K562 (cell line): ENCODE results near the gene EGR1. TPM values are rescaled to one million over a fixed set of nuclear protein-coding genes. Genes with fewer than 3 reads are reported as not detected.

Source experiments
- CHD7 ChIP-seq: fragments of 200-600 bp; sonication (generic); IDR thresholded peaks from one replicate; pipeline ENCODE4 v1.6.1; 2012; ENCODE audit warnings: mild to moderate bottlenecking, low read depth, low read length, inconsistent platforms
- DEAF1 ChIP-seq: fragments of 450-650 bp; formaldehyde crosslinking; IDR thresholded peaks from 2 replicates; pipeline ENCODE4 v1.4.0; 2020; ENCODE audit warnings: mild to moderate bottlenecking, moderate library complexity
- HLTF ChIP-seq: fragments of 450-650 bp; IDR thresholded peaks from 2 replicates; pipeline ENCODE4 v1.6.1; 2016
- HMG20A ChIP-seq: fragments of 450-650 bp; formaldehyde crosslinking; conservative IDR thresholded peaks from 2 replicates; pipeline ENCODE4 v1.4.0; 2020; ENCODE audit warnings: mild to moderate bottlenecking, mixed read lengths
- JUND ChIP-seq, 2 experiments: IDR thresholded peaks; 2 replicates in 1 of 2; 3 replicates in 1 of 2; pipeline ENCODE4 v1.6.1; 2011; ENCODE audit warnings: borderline replicate concordance in 2 of 2, low read depth in 2 of 2, low read length in 2 of 2, improper control_type of control experiment in 1 of 2, missing biosample characterization in 1 of 2, missing genetic modification characterization in 1 of 2, missing genetic modification reagents in 1 of 2
- MTA1 ChIP-seq: fragments of 450-650 bp; IDR thresholded peaks from 2 replicates; pipeline ENCODE4 v1.6.1; 2017; ENCODE audit warnings: borderline replicate concordance
- NFXL1 ChIP-seq: fragments of 450-650 bp; formaldehyde crosslinking; IDR thresholded peaks from 2 replicates; pipeline ENCODE4 v1.4.0; 2021; ENCODE audit warnings: mild to moderate bottlenecking
- NONO ChIP-seq, 2 experiments: fragments of 200-400 bp in 1 of 2; fragments of 450-650 bp in 1 of 2; formaldehyde crosslinking in 1 of 2; IDR thresholded peaks; 2 replicates each; pipeline ENCODE4 v1.6.1; 2017; ENCODE audit warnings: low read depth in 2 of 2, mild to moderate bottlenecking in 2 of 2, moderate library complexity in 2 of 2, low read length in 1 of 2
- POLR3A ChIP-seq: IDR thresholded peaks from 2 replicates; pipeline ENCODE4 v1.6.1; 2011; ENCODE audit warnings: borderline replicate concordance, mild to moderate bottlenecking, moderate library complexity; ENCODE audit not compliant: insufficient read length, insufficient read depth; ENCODE audit errors: extremely low read depth
- SNAPC5 ChIP-seq: fragments of 250-450 bp; sonication (Bioruptor Pico); IDR thresholded peaks from 2 replicates; pipeline ENCODE4 v1.8.0; 2021; ENCODE audit warnings: moderate library complexity, mild to moderate bottlenecking, inconsistent platforms
- ZNF551 ChIP-seq: fragments of 250-450 bp; sonication (Bioruptor Pico); IDR thresholded peaks from 2 replicates; pipeline ENCODE4 v1.5.0; 2021; ENCODE audit warnings: mild to moderate bottlenecking, moderate library complexity
- ZNF586 ChIP-seq: fragments of 450-650 bp; formaldehyde crosslinking; conservative IDR thresholded peaks from 2 replicates; pipeline ENCODE4 v1.4.0; 2020; ENCODE audit warnings: mild to moderate bottlenecking, moderate library complexity
- ZNF76 ChIP-seq: fragments of 250-450 bp; sonication (Bioruptor Pico); IDR thresholded peaks from 2 replicates; pipeline ENCODE4 v1.4.0; 2020; ENCODE audit warnings: mild to moderate bottlenecking, moderate library complexity, borderline replicate concordance
- polyA plus RNA-seq, 8 experiments: library from polyadenylated mRNA; depleted of rRNA in 4 of 8; stranded (reverse) in 5 of 8; unstranded in 3 of 8; fragments of >200 nt; fragmentation: Nextera tagmentation in 2 of 8; fragmentation: Illumina TruSeq in 1 of 8; extraction: Ambion mirVana in 2 of 8; extraction: Trizol in 1 of 8; gene quantifications; 2 replicates each; pipeline versions ENCODE4 v1.2.1 to v1.2.3, GENCODE V29; 2011 to 2014; ENCODE audit warnings: inconsistent platforms in 1 of 8, missing spikeins in 1 of 8
- total RNA-seq, 7 experiments: library from RNA; depleted of rRNA in 6 of 7; stranded (reverse); fragments of >200 nt in 6 of 7; fragmentation: Illumina TruSeq in 2 of 7; extraction: Trizol in 2 of 7; gene quantifications; 2 replicates each; pipeline versions ENCODE4 v1.2.1 to v1.2.3, GENCODE V29; 2011 to 2021; ENCODE audit warnings: low replicate concordance in 1 of 7

The EGR1 gene
- total and polyA plus RNA-seq, 9 of the 15 experiments (the other 6 are each of a cell fraction or from before 2014, with no cell fraction given), result 1.3 to 132 (median 21.5) TPM

- TF ChIP-seq CHD7, result no peak
- TF ChIP-seq DEAF1 (CRISPR knock-in tag), result peak; percentile 64
- peak; percentile 60; the same call in 1 of the 2 replicates for TF ChIP-seq JUND (IDR thresholded peaks at IDR 0.05; ENCODE audit: borderline replicate concordance, low read depth, low read length)
- no peak; the same call in 2 of the 3 replicates for TF ChIP-seq JUND (tag; IDR thresholded peaks at IDR 0.05; ENCODE audit: borderline replicate concordance, low read depth, low read length)
- no peak for TF ChIP-seq HMG20A
- 0 out of 4 replicates have a peak, but pooled peaks of 1 of the 2 experiments have one; percentile 60 for TF ChIP-seq NONO (IDR thresholded peaks at IDR 0.05; ENCODE audit: low read depth in 2 of 2, low read length in 1 of 2)
- no peak for TF ChIP-seq POLR3A
- TF ChIP-seq SNAPC5 (CRISPR knock-in tag), result no peak
- no peak for TF ChIP-seq MTA1
- no peak for TF ChIP-seq ZNF76 (CRISPR knock-in tag)
- TF ChIP-seq HLTF, result no peak
- TF ChIP-seq ZNF586 (CRISPR knock-in tag), result 0 out of 2 replicates have a peak, but pooled peaks have one; percentile 45
- no peak for TF ChIP-seq ZNF551 (CRISPR knock-in tag)
- no peak for TF ChIP-seq NFXL1
Observed at GRCh38 chr5:138449501-138450239, 15.6 kb upstream of the EGR1 start (continued).
